Kidney epithelial cell (primary cell): ENCODE measurements around the gene C1QTNF5. TPM values are rescaled to one million over a fixed set of nuclear protein-coding genes. Genes with fewer than 3 reads are reported as not detected.

Experiments used
- DNase-seq: peaks from one replicate; pipeline ENCODE4 v3.0.0-alpha.2; 2010; ENCODE audit warnings: low read depth
- H3K27me3 ChIP-seq: 2 replicates; pipeline ENCODE4 v1.6.0; 2011; ENCODE audit warnings: low read length; ENCODE audit not compliant: control insufficient read depth, insufficient read depth
- H3K36me3 ChIP-seq: 2 replicates; pipeline ENCODE4 v1.5.1; 2011; ENCODE audit warnings: low read length; ENCODE audit not compliant: control insufficient read depth, insufficient read depth
- H3K4me3 ChIP-seq: 2 replicates; pipeline ENCODE4 v1.5.1; 2011; ENCODE audit warnings: low read depth, mild to moderate bottlenecking, control low read depth, low read length
- total RNA-seq: library from RNA; depleted of rRNA; stranded (reverse); fragments of >200 nt; gene quantifications from 2 replicates; pipeline ENCODE4 v1.2.3, GENCODE V29; 2015
- TF ChIP-seq, protein P1 (sequence below): IDR thresholded peaks from 2 replicates; pipeline ENCODE4 v1.5.1; 2011; ENCODE audit warnings: mild to moderate bottlenecking, moderate library complexity, low read length, control low read depth, inconsistent platforms; ENCODE audit not compliant: insufficient read depth, poor library complexity, severe bottlenecking

The C1QTNF5 gene
- total RNA-seq, 1 donor from 2014 or later: 2.9 TPM

DNA sequence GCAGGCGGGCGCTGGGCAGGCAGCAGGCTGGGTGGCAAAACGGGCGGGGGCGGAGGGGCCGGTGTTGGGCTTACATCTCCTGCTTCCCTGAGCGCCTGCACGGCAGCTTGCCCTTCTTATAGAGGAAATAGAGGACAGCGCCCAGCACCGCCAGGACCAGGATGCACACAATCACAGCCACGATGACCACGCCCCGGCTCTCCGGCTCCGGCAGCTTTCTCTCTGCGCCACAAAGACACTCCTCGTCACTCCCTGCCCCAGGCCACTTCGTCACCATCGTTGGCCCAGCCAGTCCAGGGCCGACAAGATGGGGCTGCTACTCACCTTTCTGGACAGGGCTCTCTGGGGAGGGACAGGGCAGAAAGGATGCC, 30.0 kb downstream of the C1QTNF5 start:
- H3K4me3 ChIP-seq: no peak overlapping the region
- H3K36me3 ChIP-seq: peaks cover 4% of the 10 kb centered on the region
- no peak for DNase-seq
- no peaks in the 10 kb centered on the region for H3K27me3 ChIP-seq
- TF ChIP-seq, protein P1, sequence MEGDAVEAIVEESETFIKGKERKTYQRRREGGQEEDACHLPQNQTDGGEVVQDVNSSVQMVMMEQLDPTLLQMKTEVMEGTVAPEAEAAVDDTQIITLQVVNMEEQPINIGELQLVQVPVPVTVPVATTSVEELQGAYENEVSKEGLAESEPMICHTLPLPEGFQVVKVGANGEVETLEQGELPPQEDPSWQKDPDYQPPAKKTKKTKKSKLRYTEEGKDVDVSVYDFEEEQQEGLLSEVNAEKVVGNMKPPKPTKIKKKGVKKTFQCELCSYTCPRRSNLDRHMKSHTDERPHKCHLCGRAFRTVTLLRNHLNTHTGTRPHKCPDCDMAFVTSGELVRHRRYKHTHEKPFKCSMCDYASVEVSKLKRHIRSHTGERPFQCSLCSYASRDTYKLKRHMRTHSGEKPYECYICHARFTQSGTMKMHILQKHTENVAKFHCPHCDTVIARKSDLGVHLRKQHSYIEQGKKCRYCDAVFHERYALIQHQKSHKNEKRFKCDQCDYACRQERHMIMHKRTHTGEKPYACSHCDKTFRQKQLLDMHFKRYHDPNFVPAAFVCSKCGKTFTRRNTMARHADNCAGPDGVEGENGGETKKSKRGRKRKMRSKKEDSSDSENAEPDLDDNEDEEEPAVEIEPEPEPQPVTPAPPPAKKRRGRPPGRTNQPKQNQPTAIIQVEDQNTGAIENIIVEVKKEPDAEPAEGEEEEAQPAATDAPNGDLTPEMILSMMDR: no peak

DNA sequence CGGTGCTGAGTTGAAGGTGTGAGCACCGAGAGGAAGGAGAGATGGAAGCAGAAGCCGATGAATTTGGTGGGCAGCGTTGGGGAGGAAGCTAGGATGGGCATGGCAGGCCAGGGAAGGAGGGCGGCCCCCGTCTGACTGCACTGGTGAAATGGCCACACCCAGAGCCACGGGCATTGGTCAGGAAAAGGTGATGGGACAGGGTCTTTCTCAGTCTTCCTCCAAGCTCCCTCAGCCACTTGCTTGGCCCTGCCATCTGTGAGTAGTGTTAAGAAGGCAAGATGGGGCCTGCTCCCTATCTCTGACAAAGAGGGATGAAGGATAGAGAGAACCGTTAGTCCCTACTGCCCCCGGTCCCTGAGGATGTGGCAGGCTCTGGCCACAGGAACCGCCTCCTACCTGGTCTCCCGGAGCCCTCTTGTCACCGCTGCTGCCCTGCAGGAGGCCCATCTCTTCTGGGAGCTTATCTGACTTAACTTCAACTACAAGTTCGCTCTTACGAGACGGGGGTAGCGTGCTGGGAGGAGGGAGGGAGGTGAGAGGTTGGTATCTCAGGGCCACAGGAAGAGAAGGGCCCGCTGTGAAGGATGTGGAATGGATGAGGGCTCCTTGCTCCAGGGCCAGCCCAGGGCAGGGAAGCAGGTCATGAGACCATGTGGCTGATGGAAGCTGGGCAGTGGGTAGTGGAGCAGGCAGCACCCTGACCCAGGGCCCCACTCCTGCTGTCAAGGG, 30.6 kb downstream of the C1QTNF5 start:
- Histone ChIP-seq H3K27me3 (no peaks in the 10 kb centered on the region), H3K36me3 (peaks cover 4% of the 10 kb centered on the region), H3K4me3 (no peak overlapping the region)
- TF ChIP-seq, protein P1: no peak
- DNase-seq: no peak

DNA sequence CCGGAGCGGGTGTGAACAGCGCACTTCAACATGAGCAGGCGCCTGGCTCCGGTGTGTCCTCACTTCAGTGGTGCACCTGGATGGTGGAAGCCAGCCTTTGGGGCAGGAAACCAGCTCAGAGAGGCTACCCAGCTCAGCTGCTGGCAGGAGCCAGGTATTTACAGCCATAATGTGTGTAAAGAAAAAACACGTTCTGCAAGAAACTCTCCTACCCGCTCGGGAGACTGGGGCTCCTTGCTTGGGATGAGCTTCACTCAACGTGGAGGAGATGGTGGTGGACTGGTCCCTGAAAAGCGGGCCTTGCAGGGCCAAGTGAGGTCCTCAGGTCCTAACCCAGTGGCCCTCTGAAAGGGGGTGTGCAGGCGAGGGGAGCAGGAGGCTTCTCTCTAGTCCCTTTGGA, 31.3 kb downstream of the C1QTNF5 start:
- Histone ChIP-seq H3K36me3 (peaks cover 4% of the 10 kb centered on the region), H3K4me3 (no peak overlapping the region), H3K27me3 (no peaks in the 10 kb centered on the region)
- TF ChIP-seq, protein P1: no peak
- DNase-seq: no peak

DNA sequence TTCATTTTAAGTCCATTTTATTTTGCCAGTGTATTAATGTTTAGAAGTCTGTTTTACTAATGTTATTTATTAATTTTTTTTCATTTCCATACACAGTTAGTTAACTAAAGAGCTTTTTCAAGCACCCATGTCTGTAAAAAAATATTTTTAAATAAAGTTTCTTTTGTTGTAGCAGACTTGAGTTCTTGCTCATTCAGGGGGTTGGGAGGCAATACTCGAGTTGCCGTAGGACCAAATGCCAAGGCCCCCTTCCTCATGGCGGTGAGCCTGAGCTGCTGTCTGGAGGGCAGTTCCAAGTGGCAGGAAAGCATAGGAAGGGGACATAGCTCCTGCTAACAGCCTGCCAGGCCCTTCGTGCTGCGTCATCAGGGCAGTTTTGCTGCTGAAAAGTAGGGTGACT, 32.7 kb downstream of the C1QTNF5 start:
- TF ChIP-seq, protein P1: no peak
- no peak overlapping the region for H3K4me3 ChIP-seq
- peaks cover 5% of the 10 kb centered on the region for H3K36me3 ChIP-seq
- no peak for DNase-seq
- no peaks in the 10 kb centered on the region for H3K27me3 ChIP-seq

DNA sequence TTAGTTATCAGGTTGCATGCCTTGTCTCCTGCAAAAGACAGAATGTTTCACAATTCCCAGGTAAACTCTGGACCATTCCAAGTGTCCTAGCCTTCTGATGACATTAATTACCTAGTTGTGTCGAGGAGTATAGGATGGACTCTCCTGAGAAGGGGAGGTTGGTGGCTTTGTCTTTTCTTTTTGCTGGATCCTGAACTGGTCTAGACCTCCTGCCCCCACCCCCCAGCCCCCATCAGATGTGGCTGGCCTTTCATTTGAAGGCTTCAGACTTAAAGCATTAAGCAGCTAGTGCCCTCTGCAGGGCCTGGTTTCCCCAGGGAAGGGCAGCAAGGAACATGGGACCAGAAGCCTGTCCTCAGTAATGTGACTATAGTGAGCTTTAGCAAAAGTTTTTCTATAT, 33.5 kb downstream of the C1QTNF5 start:
- H3K27me3 ChIP-seq: no peaks in the 10 kb centered on the region
- TF ChIP-seq, protein P1: peak; percentile 25
- DNase-seq: no peak
- peaks cover 5% of the 10 kb centered on the region for H3K36me3 ChIP-seq
- H3K4me3 ChIP-seq: no peak overlapping the region

DNA sequence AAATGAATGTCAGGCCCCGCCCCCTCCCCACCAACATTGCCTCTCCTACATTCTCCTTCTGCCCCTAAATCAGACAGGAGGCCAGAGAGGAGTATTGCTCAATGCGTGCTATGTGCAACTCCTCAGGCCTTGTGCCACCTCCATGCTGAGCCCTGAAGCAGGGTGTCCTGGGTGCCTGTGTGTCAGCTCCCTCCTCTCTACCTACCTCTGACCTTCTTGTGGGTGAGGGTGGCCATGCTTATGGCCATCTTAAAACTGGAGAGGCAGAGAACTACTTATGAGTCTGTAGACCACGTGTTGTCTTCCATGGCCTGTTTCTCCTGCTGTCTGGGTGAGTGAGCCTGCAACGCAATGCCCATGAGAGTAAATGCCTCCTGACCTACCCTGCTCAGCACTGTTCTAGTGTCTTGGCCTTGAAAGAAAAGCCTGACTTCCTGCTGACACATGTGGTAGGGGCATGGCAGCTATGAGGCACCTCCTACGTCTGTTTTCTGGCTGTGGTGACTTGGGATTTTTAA, 34.3 kb downstream of the C1QTNF5 start:
- TF ChIP-seq, protein P1: no peak
- DNase-seq: no peak
- H3K27me3 ChIP-seq: no peaks in the 10 kb centered on the region
- no peak overlapping the region for H3K4me3 ChIP-seq
- peaks cover 6% of the 10 kb centered on the region for H3K36me3 ChIP-seq
